ENCODE results near the gene NFATC3.

NFATC3 gene

GRCh38 chr16:68255712-68256111 is 170.5 kb downstream of the NFATC3 start:
- no peak for DNase-seq

- DNase-seq, result no peak
Measured at GRCh38 chr16:68257251-68257905, 172.2 kb downstream of the NFATC3 start.

GRCh38 chr16:68257906-68258800 is 173.0 kb downstream of the NFATC3 start:
- DNase-seq, result no peak

GRCh38 chr16:68259007-68259825 is 174.0 kb downstream of the NFATC3 start:
- no peak for DNase-seq

- no peak for DNase-seq
Measured at GRCh38 chr16:68263559-68264127, 178.5 kb downstream of the NFATC3 start.

- peak; percentile 78 for DNase-seq
Measured at GRCh38 chr16:68264128-68265077, 179.2 kb downstream of the NFATC3 start, which contains the start of gene SLC7A6. TSS of gene SLC7A6 (plus strand) at chr16:68264526. CDS start at chr16:68274727, 10,201 bp downstream.

GRCh38 chr16:68265078-68265920 is 180.1 kb downstream of the NFATC3 start:
- DNase-seq, result no peak

GRCh38 chr16:68267612-68268405 is 182.6 kb downstream of the NFATC3 start:
- no peak for DNase-seq

- DNase-seq, result no peak
Measured at GRCh38 chr16:68269793-68270192, 184.6 kb downstream of the NFATC3 start.

GRCh38 chr16:68270353-68270752 is 185.2 kb downstream of the NFATC3 start:
- DNase-seq, result no peak

GRCh38 chr16:68272507-68273209 is 187.5 kb downstream of the NFATC3 start:
- DNase-seq, result no peak

GRCh38 chr16:68273459-68273858 is 188.3 kb downstream of the NFATC3 start:
- DNase-seq, result no peak

- DNase-seq, result no peak
Measured at GRCh38 chr16:68273896-68274295, 188.7 kb downstream of the NFATC3 start.

- DNase-seq, result no peak
Measured at GRCh38 chr16:68274441-68274840, 189.3 kb downstream of the NFATC3 start.

- DNase-seq, result no peak
Measured at GRCh38 chr16:68275611-68276191, 190.5 kb downstream of the NFATC3 start.

- no peak for DNase-seq
Measured at GRCh38 chr16:68276223-68276622, 191.1 kb downstream of the NFATC3 start.
